Mucosa of stomach (tissue), 1 donor: Measurements from ENCODE around the gene LRFN4.

ENCODE experiments used
- H3K27me3 ChIP-seq: one replicate; pipeline ENCODE4 v1.7.0; 2013; ENCODE audit warnings: mild to moderate bottlenecking, low read length; ENCODE audit not compliant: control insufficient read depth, insufficient read depth
- H3K36me3 ChIP-seq: one replicate; pipeline ENCODE4 v1.7.0; 2013; ENCODE audit warnings: low read length; ENCODE audit not compliant: control insufficient read depth, insufficient read depth
- H3K4me1 ChIP-seq: one replicate; pipeline ENCODE4 v1.7.0; 2013; ENCODE audit warnings: mild to moderate bottlenecking, low read length; ENCODE audit not compliant: control insufficient read depth, insufficient read depth
- H3K4me3 ChIP-seq: one replicate; pipeline ENCODE4 v1.7.0; 2013; ENCODE audit warnings: low read length
- H3K9ac ChIP-seq: one replicate; pipeline ENCODE4 v1.7.0; 2013; ENCODE audit warnings: mild to moderate bottlenecking, low read length, moderate library complexity
- H3K9me3 ChIP-seq: one replicate; pipeline ENCODE4 v1.7.0; 2013; ENCODE audit warnings: mild to moderate bottlenecking, low read length, moderate library complexity; ENCODE audit not compliant: control insufficient read depth
- donor health status: Pancreatic carcinoma.

LRFN4 gene

GRCh38 chr11:66847461-66848232 is 9.2 kb upstream of the LRFN4 start:
- no peak overlapping the region for H3K9ac ChIP-seq
- H3K4me1 ChIP-seq = peaks cover 11% of the 10 kb centered on the region
- H3K4me3 ChIP-seq = no peak overlapping the region
- H3K36me3 ChIP-seq = peaks cover 6% of the 10 kb centered on the region
- no peaks in the 10 kb centered on the region for H3K27me3 ChIP-seq
- no peaks in the 10 kb centered on the region for H3K9me3 ChIP-seq

GRCh38 chr11:66848671-66849500 is 8.0 kb upstream of the LRFN4 start:
- no peak overlapping the region for H3K9ac ChIP-seq
- peaks cover 6% of the 10 kb centered on the region for H3K36me3 ChIP-seq
- H3K27me3 ChIP-seq = no peaks in the 10 kb centered on the region

GRCh38 chr11:66849501-66850234 is 7.2 kb upstream of the LRFN4 start:
- Histone ChIP-seq H3K9me3 (no peaks in the 10 kb centered on the region), H3K4me3 (no peak overlapping the region), H3K36me3 (peaks cover 6% of the 10 kb centered on the region), H3K9ac (no peak overlapping the region), H3K27me3 (no peaks in the 10 kb centered on the region), H3K4me1 (peaks cover 1% of the 10 kb centered on the region)

More at GRCh38 chr11:66848671-66849500, 8.0 kb upstream of the LRFN4 start:
- H3K4me3 ChIP-seq = no peak overlapping the region
- H3K4me1 ChIP-seq = peaks cover 9% of the 10 kb centered on the region
- H3K9me3 ChIP-seq = no peaks in the 10 kb centered on the region

GRCh38 chr11:66850235-66850587 is 6.7 kb upstream of the LRFN4 start:
- Histone ChIP-seq H3K4me3 (no peak overlapping the region), H3K36me3 (peaks cover 6% of the 10 kb centered on the region), H3K9ac (no peak overlapping the region), H3K4me1 (no peaks in the 10 kb centered on the region), H3K27me3 (no peaks in the 10 kb centered on the region), H3K9me3 (no peaks in the 10 kb centered on the region)

- H3K9me3 ChIP-seq = no peaks in the 10 kb centered on the region
- peaks cover 4% of the 10 kb centered on the region for H3K4me1 ChIP-seq
- H3K4me3 ChIP-seq = no peak overlapping the region
- H3K9ac ChIP-seq = no peak overlapping the region
- H3K36me3 ChIP-seq = peaks cover 2% of the 10 kb centered on the region
- no peaks in the 10 kb centered on the region for H3K27me3 ChIP-seq
Measured at GRCh38 chr11:66850588-66851238, 6.2 kb upstream of the LRFN4 start.

GRCh38 chr11:66851239-66851596 is 5.6 kb upstream of the LRFN4 start:
- no peaks in the 10 kb centered on the region for H3K27me3 ChIP-seq
- no peak overlapping the region for H3K9ac ChIP-seq
- H3K4me3 ChIP-seq = no peak overlapping the region
- no peaks in the 10 kb centered on the region for H3K36me3 ChIP-seq
- no peaks in the 10 kb centered on the region for H3K9me3 ChIP-seq
- H3K4me1 ChIP-seq = peaks cover 6% of the 10 kb centered on the region

GRCh38 chr11:66851698-66852465 is 5.0 kb upstream of the LRFN4 start:
- no peaks in the 10 kb centered on the region for H3K27me3 ChIP-seq
- H3K4me1 ChIP-seq = peaks cover 6% of the 10 kb centered on the region
- no peak overlapping the region for H3K9ac ChIP-seq
- H3K9me3 ChIP-seq = no peaks in the 10 kb centered on the region
- no peaks in the 10 kb centered on the region for H3K36me3 ChIP-seq
- H3K4me3 ChIP-seq = no peak overlapping the region

GRCh38 chr11:66852466-66853241 is 4.2 kb upstream of the LRFN4 start:
- peaks cover 6% of the 10 kb centered on the region for H3K4me1 ChIP-seq
- H3K36me3 ChIP-seq = no peaks in the 10 kb centered on the region
- no peak overlapping the region for H3K4me3 ChIP-seq
- H3K27me3 ChIP-seq = no peaks in the 10 kb centered on the region
- H3K9me3 ChIP-seq = no peaks in the 10 kb centered on the region
- H3K9ac ChIP-seq = no peak overlapping the region

GRCh38 chr11:66853242-66854229 is 3.3 kb upstream of the LRFN4 start:
- H3K4me1 ChIP-seq = peaks cover 6% of the 10 kb centered on the region
- H3K9ac ChIP-seq = no peak overlapping the region
- H3K4me3 ChIP-seq = no peak overlapping the region
- no peaks in the 10 kb centered on the region for H3K27me3 ChIP-seq
- no peaks in the 10 kb centered on the region for H3K9me3 ChIP-seq
- no peaks in the 10 kb centered on the region for H3K36me3 ChIP-seq

GRCh38 chr11:66854231-66854661 is 2.6 kb upstream of the LRFN4 start:
- Histone ChIP-seq H3K4me3 (no peak overlapping the region), H3K9me3 (no peaks in the 10 kb centered on the region), H3K36me3 (no peaks in the 10 kb centered on the region), H3K9ac (no peak overlapping the region), H3K4me1 (peaks cover 6% of the 10 kb centered on the region), H3K27me3 (no peaks in the 10 kb centered on the region)
